Measurements from ENCODE around the gene EYA4.
"Not testable (repeated sequence)": the region's sequence is repeated elsewhere in the genome, so short reads cannot be mapped to it uniquely, and the experiment has no call there.

The EYA4 gene

GRCh38 chr6:133394630-133395029, 153.5 kb downstream of the EYA4 start:
- DNase-seq (ENCODE audit: insufficient read length, low spot score) (no peak), FAIRE-seq (no peak)

GRCh38 chr6:133396233-133396983, 155.3 kb downstream of the EYA4 start:
- no peak for DNase-seq (ENCODE audit: insufficient read length, low spot score)
- FAIRE-seq: no peak

GRCh38 chr6:133396984-133397348, 155.8 kb downstream of the EYA4 start:
- DNase-seq (ENCODE audit: insufficient read length, low spot score) (no peak), FAIRE-seq (no peak)

GRCh38 chr6:133397601-133398000, 156.4 kb downstream of the EYA4 start:
- not testable (repeated sequence) for DNase-seq (ENCODE audit: insufficient read length, low spot score); FAIRE-seq

- no peak for DNase-seq (ENCODE audit: insufficient read length, low spot score)
- FAIRE-seq: no peak
Measured at GRCh38 chr6:133399426-133399825, 158.3 kb downstream of the EYA4 start.

DNA sequence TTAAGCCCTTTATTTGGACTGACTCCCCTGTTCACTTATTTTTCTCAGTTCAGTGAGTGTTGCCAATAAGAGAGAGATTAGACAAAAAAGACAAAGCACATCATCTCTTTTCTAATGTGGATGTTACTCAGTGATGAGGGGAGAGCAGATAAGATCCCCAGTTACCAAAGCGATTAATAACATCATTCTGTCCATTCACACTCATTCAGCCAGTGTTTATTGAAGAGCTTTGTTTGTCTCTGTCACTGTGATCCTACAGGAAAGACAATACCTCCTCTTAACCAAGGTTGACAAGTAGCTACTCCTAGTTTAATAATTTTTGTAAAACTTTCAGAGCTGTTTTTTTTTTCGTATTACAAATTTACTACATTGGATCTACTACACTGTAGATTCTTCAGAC, 163.0 kb downstream of the EYA4 start:
- DNase-seq (ENCODE audit: insufficient read length, low spot score): no peak
- FAIRE-seq: no peak

DNA sequence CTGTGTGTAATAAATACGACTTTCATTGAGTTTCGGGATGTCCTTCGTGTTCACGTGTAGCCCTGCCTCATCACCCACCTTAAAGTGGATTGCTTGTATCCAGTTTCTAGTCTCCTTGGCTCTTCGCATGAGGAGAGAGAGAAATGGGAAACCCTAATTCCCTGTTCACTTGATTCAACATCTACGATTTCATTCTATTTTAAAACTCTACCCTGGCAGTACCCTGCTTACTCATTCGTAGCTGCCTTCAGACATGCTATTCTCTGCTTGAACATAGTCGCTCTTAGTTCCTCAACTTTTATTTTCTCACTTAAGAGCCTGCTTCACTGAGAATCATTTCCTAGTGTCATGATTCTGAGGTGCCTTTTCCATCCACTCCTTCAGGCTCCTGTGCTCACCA, 163.6 kb downstream of the EYA4 start:
- FAIRE-seq: no peak
- no peak for DNase-seq (ENCODE audit: insufficient read length, low spot score)

DNA sequence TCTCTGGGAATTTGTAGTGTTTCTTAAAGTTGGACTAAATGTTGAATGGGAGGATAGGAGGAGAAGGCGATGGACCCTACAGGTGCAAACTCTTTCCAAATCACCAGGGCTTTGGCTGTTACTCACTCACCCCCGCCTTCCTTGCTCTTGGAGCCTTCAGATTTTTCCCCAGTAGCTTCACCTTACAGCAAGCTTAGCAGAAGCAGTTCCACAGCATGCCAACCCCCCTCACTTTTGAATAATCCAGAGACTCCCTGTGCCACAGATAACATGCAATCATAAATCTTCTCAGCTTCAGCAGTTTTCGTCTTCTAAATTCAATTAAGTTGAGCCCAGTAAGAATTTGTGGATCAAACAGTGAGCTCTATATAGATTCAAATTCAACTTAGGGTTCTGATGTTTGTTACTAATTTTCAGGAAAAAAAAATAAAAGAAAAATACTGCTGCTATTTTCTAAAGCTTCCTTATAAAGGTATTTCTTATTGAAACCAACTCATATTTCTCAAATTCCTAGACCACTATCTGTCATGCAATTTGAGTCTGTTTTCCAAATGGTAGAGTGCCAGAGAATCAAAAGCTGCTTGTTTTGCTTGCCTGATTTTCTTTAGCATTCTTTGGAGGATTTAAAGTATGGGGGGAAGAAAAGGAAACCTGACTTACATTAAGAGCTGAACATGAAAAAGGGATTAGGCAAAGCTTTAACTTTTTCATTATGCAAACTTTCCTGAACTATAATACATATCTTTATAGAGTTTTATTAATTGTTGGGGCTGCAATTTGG, 166.4 kb downstream of the EYA4 start:
- DNase-seq (ENCODE audit: insufficient read length, low spot score) (no peak), FAIRE-seq (no peak)

DNA sequence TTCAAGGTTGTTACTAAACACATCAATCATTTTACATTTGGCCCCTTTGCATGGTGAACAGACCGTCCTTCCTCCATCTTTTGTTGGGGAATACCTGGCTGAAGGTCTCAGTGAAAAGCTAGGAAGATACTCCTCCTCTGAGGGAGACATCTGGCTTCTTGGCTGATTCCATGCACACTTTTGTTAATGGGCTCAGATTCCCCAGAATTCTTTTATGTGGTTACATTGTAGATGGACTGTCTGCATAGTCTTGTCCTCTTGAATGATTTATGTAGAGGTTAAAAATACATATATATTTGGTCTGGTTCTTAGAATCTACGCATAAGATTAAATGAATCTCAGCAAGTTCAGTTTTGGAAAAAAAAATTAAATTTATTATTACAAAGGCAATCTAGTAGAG, 167.0 kb downstream of the EYA4 start:
- DNase-seq (ENCODE audit: insufficient read length, low spot score): no peak
- no peak for FAIRE-seq

- DNase-seq (ENCODE audit: insufficient read length, low spot score) (no peak), FAIRE-seq (no peak)
Measured at GRCh38 chr6:133408543-133408942, 167.4 kb downstream of the EYA4 start.

DNA sequence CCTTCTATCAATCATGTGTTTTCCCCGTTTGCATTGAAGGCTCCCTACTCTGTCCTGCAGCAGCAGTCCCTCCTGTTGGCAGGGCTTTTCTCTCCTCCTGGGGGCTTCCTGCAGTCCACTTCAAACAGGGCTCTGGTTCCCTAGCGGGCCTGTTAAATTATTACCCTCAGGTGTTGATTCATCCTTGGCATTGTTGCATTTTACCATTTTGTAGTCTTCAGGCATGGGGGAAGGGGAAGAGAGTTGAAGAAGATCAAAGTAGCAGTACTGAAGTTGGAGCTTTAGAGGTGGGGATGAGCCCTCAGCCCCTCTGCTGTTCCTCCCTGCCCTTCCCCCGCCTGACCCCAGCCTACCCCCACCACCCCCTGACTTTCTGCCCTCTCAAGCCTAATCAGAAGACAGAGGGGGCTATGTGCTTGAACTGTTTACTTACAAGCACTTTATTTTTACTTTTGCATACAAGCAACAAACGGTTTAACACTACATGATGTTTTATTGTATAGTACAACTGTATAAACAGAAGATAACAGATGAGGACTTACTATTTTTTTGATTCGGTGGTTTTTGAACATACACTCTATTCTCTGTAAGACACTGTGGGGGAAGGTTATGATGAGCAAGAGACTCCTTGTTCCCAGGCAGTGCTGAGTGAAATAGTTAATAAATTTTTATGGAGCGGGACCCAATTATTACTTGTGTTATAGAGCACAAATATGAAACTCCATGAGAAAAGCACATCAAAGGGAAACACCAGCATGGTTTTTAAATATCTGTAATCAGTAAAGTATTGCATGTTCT, 169.7 kb downstream of the EYA4 start:
- DNase-seq (ENCODE audit: insufficient read length, low spot score) (no peak), FAIRE-seq (no peak)

GRCh38 chr6:133411757-133412156, 170.6 kb downstream of the EYA4 start:
- no peak for FAIRE-seq

GRCh38 chr6:133415262-133415661, 174.1 kb downstream of the EYA4 start:
- DNase-seq (ENCODE audit: insufficient read length, low spot score): no peak
- FAIRE-seq: no peak

More at GRCh38 chr6:133411757-133412156, 170.6 kb downstream of the EYA4 start:
- DNase-seq (ENCODE audit: insufficient read length, low spot score): no peak

GRCh38 chr6:133418108-133418507, 177.0 kb downstream of the EYA4 start:
- DNase-seq (ENCODE audit: insufficient read length, low spot score) (no peak), FAIRE-seq (no peak)

DNA sequence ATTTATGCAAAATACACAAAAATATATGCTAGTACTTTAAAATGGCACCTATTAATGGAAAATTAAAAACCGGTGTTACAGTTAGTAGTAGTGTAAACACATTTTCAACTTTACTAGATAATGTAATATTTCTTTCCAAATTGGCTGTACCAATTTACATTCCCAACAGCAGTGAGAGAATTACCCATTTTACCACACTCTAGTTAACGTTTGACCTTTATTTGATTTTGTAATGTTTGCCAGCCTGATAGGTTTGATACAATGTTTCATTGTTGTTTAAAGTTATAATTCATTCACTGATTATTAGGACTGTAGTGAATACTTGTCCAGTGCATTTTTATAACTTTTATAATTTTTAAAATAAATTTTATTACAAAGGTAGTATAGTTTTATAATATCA, 182.1 kb downstream of the EYA4 start:
- no peak for FAIRE-seq

DNA sequence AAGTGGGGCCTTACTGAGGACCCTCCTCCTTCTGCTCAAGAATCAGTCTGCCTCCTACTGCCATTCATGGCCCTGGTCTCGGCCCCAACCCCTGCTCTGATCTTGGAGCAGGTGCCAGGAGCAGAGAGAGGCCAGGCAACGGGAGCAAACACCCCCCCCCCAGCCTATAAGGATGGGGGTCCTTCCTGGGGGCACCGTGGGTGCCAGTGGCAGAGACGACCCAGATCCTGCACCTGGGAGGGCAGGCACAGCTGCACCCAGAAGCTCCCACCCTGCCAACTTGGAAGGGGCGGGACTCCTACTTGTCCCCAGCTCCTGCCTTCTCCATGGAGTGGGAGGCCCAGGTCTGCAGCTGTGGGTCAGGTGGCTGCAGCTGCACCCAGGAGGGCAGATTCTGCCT, 183.2 kb downstream of the EYA4 start:
- FAIRE-seq: no peak
- no peak for DNase-seq (ENCODE audit: insufficient read length, low spot score)

More for the DNA sequence above, 182.1 kb downstream of the EYA4 start:
- DNase-seq (ENCODE audit: insufficient read length, low spot score): no peak

GRCh38 chr6:133426038-133426437, 184.9 kb downstream of the EYA4 start:
- FAIRE-seq (no peak), DNase-seq (ENCODE audit: insufficient read length, low spot score) (no peak)

- FAIRE-seq (no peak), DNase-seq (ENCODE audit: insufficient read length, low spot score) (no peak)
Measured at GRCh38 chr6:133428295-133428694, 187.1 kb downstream of the EYA4 start.

- DNase-seq (ENCODE audit: insufficient read length, low spot score) (no peak), FAIRE-seq (no peak)
Measured at GRCh38 chr6:133430530-133430929, 189.4 kb downstream of the EYA4 start.

DNA sequence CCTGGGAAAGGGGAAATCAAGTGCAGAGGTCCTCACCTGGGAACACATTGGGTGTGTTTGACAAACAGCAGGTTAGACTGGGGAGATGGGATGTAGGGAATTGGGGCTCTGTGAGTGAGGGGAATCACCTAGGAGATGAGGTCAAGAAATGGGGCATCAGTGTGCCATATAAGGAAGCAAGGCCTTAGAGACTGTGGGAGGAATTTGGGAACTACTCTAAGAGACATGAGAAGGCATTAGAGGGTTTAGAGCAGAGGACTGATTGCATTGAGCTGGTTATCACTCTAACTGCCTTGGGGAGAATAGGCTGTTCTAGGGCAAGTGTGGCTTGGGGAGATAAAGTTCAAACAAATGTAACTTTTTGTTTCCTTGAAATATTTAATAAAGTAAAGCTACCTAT, 189.9 kb downstream of the EYA4 start:
- FAIRE-seq (no peak), DNase-seq (ENCODE audit: insufficient read length, low spot score) (no peak)
